ENCODE measurements around the gene INPP5E.

DNA sequence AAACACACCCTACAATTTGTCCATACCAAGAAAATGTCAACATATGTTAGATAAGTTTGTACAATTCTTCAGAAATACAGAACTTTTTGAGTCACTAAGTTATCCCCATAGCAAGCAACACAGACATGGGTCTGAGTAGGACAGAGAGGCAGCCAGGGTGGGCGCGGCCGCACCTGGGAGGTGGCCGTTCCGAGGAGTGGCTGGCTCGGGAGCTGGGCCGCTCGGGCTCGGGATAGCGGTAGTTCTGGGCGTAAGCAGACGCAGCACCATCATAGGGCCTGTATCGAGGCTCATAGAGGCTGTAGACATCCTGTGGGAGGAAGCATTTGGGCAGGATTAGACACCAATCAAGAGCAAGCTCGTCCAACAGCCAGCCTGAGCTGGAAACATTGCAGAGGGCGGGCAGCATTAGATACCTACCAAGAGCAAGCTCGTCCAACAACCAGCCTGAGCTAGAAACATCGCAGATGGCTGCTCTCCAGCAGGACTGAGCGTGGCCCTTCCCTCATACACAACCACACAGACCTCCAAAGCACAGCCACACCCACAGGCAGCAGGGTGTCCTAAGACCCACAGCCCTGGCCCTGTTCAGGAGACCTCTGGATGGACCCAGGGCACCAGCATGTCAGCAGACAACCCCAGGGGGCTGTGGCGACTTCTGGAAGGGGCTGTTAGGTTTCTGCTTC is 32.3 kb upstream of the INPP5E start:
- TF ChIP-seq, protein P1, sequence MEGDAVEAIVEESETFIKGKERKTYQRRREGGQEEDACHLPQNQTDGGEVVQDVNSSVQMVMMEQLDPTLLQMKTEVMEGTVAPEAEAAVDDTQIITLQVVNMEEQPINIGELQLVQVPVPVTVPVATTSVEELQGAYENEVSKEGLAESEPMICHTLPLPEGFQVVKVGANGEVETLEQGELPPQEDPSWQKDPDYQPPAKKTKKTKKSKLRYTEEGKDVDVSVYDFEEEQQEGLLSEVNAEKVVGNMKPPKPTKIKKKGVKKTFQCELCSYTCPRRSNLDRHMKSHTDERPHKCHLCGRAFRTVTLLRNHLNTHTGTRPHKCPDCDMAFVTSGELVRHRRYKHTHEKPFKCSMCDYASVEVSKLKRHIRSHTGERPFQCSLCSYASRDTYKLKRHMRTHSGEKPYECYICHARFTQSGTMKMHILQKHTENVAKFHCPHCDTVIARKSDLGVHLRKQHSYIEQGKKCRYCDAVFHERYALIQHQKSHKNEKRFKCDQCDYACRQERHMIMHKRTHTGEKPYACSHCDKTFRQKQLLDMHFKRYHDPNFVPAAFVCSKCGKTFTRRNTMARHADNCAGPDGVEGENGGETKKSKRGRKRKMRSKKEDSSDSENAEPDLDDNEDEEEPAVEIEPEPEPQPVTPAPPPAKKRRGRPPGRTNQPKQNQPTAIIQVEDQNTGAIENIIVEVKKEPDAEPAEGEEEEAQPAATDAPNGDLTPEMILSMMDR (conservative IDR thresholded peaks at IDR 0.05; ENCODE audit: low read depth in 2 of 2), result no peak
- TF ChIP-seq CREB1 (CRISPR knock-in tag; IDR thresholded peaks at IDR 0.05; ENCODE audit: low read depth) (no peak), POLR2AphosphoS5 (IDR thresholded peaks at IDR 0.05; ENCODE audit: low read depth) (no peak), EZH2phosphoT487 (IDR thresholded peaks at IDR 0.05; ENCODE audit: unreplicated experiment) (no peak), EZH2 (IDR thresholded peaks at IDR 0.05; ENCODE audit: low read depth, unreplicated experiment) (no peak)
- TF ChIP-seq, protein P2, sequence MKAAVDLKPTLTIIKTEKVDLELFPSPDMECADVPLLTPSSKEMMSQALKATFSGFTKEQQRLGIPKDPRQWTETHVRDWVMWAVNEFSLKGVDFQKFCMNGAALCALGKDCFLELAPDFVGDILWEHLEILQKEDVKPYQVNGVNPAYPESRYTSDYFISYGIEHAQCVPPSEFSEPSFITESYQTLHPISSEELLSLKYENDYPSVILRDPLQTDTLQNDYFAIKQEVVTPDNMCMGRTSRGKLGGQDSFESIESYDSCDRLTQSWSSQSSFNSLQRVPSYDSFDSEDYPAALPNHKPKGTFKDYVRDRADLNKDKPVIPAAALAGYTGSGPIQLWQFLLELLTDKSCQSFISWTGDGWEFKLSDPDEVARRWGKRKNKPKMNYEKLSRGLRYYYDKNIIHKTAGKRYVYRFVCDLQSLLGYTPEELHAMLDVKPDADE (IDR thresholded peaks at IDR 0.05), result no peak
